Measurements from ENCODE around the gene SCTR.

- TF ChIP-seq POLR2A (IDR thresholded peaks at IDR 0.05; ENCODE audit: low read depth, low read length) (no peak), POLR2AphosphoS5 (IDR thresholded peaks at IDR 0.05; ENCODE audit: low read depth, low read length) (no peak)
Measured at GRCh38 chr2:119550346-119550745, 26.1 kb upstream of the SCTR start.
